Measurements from ENCODE around the gene MKS1. TPM values are rescaled to one million over a fixed set of nuclear protein-coding genes. Genes with fewer than 3 reads are reported as not detected.
A peak's percentile ranks its signal among the peaks of the same experiment; 100 is the strongest.

The MKS1 gene
- total and polyA plus RNA-seq, 2 donors (not counting 3 experiments of a cell fraction or from before 2014, with no cell fraction given): 12.2 to 13.2 TPM

- peak; percentile 77 for FAIRE-seq
- H3K9ac ChIP-seq (replicated peaks; ENCODE audit: extremely low read depth, insufficient read depth, low read length): peak overlapping the region; percentile 7
These were observed 731 bp upstream of the MKS1 start for GRCh38 chr17:58219789-58220183.

More at GRCh38 chr17:58219789-58220183, 731 bp upstream of the MKS1 start:
- intact Hi-C loops (cut with micrococcal nuclease) (loop anchor here (1.0 to 2.0 kb wide), 2 partner anchors 30 to 135 kb away; no protein-coding TSS in a partner anchor), dilution Hi-C loops (cut with MboI; ENCODE audit: extremely low pct_ligation_motif_present, low sequenced_read_pairs) (no loop called here)
- H3K27ac ChIP-seq (ENCODE audit: insufficient read depth, low read depth, low read length): peak overlapping the region; percentile 12
- peak overlapping the region in 1 of 3 experiments; percentile 24 for H3K4me3 ChIP-seq (replicated peaks in 1 of 3; ENCODE audit: insufficient read depth in 1 of 3, low read depth in 1 of 3, low read length in 3 of 3)
- H3K4me1 ChIP-seq (ENCODE audit: control insufficient read depth, extremely low read depth, insufficient read depth, low read length): peaks cover 16% of the 10 kb centered on the region
- no peaks in the 10 kb centered on the region for H3K79me2 ChIP-seq (ENCODE audit: control insufficient read depth, insufficient read depth, low read length)
- POLR2A ChIA-PET: no interaction called here
- peak overlapping the region; percentile 82 for H3K4me2 ChIP-seq (ENCODE audit: insufficient read depth, low read length)
- H3K36me3 ChIP-seq (ENCODE audit: control insufficient read depth in 2 of 2, extremely low read depth in 1 of 2, insufficient read depth in 2 of 2, low read length in 2 of 2): no peaks in the 10 kb centered on the region
- peak; percentile 61 for DNase-seq (ENCODE audit: low read depth, low spot score)
- BruUV-seq (replicated peaks): no TSS peak
- no peaks in the 10 kb centered on the region for H3K9me3 ChIP-seq (replicated peaks; ENCODE audit: control insufficient read depth, insufficient read depth, low read length)
- H3K9me1 ChIP-seq (replicated peaks; ENCODE audit: control insufficient read depth, extremely low read depth, insufficient read depth, low read length): no peaks in the 10 kb centered on the region
- no peaks in the 10 kb centered on the region for H3K27me3 ChIP-seq (ENCODE audit: control insufficient read depth in 2 of 2, insufficient read depth in 2 of 2, low read length in 2 of 2)
- no peaks in the 10 kb centered on the region for H4K20me1 ChIP-seq (replicated peaks; ENCODE audit: control insufficient read depth, extremely low read depth, insufficient read depth, low read length)
- TF ChIP-seq GATA2 (IDR thresholded peaks at IDR 0.05; ENCODE audit: insufficient read depth, insufficient read length, low read depth, low read length) (no peak), POLR2AphosphoS5 (IDR thresholded peaks at IDR 0.05; ENCODE audit: insufficient read depth, low read depth, low read length) (no peak), EZH2 (IDR thresholded peaks at IDR 0.05; ENCODE audit: borderline replicate concordance, low read depth, low read length, severe bottlenecking) (no peak), JUN (IDR thresholded peaks at IDR 0.05; ENCODE audit: borderline replicate concordance, insufficient read depth, insufficient read length, low read depth) (no peak), CTCF (IDR thresholded peaks at IDR 0.05; ENCODE audit: extremely low read depth in 1 of 2, insufficient read depth in 1 of 2, low read depth in 1 of 2, low read length in 2 of 2) (no peak), POLR2A (IDR thresholded peaks at IDR 0.05; ENCODE audit: low read depth, low read length) (no peak), MYC (IDR thresholded peaks at IDR 0.05; ENCODE audit: low read depth, low read length) (no peak), FOS (IDR thresholded peaks at IDR 0.05; ENCODE audit: borderline replicate concordance, insufficient read depth, low read length) (no peak), MAX (IDR thresholded peaks at IDR 0.05; ENCODE audit: insufficient read depth, insufficient read length) (no peak)
- peak overlapping the region; percentile 60 for H2AFZ ChIP-seq (ENCODE audit: low read depth, low read length)
- CTCF ChIA-PET: interaction anchor here (0.8 to 2.2 kb wide), 10 partner anchors 9 to 387 kb away, joined by 3 to 14 read pairs (median 4); partner anchors contain the start of gene SUPT4H1
